Measurements from ENCODE around the gene PLD6.

GRCh38 chr17:17253406-17253805 is 47.3 kb upstream of the PLD6 start:
- TF ChIP-seq POLR2AphosphoS5 (IDR thresholded peaks at IDR 0.05) (no peak), CTCF (IDR thresholded peaks at IDR 0.05) (no peak), POLR2A (IDR thresholded peaks at IDR 0.05) (no peak), EP300 (IDR thresholded peaks at IDR 0.05) (no peak)

All from upper lobe of left lung (tissue), 4 donors.